ENCODE results near the gene BACH2. TPM values are rescaled to one million over a fixed set of nuclear protein-coding genes. Genes with fewer than 3 reads are reported as not detected.

Gene BACH2
- total RNA-seq, 1 experiment from 2014 or later = 3.3 TPM

DNA sequence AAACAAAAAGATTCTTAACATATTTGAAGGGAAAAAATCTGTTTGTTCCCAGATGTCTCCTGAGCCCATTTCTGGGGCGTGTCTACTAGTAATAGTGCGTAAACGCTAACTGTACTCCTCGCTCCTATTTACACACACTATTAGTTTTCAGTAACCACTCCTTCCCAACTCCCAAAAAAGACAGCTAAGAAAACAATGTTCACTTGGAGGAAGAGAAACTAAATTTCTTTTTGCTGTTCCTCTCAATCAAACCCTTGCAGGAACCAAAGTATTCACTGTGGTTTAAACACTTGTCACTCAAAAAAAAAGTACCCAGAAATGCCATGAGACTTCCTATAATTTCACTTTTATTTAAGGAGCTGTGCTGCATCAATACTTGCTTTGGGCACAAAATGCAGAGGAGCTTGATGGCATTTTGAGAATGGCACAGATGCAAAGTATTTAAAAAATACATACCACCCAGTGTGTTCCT is 118.2 kb downstream of the BACH2 start:
- ChIA-PET CTCF (no interaction called here), RAD21 (ENCODE audit: low non-redundant PET in 1 of 2, low total read pairs in 2 of 2, uncharacterized antibody in 2 of 2, unreplicated experiment in 2 of 2) (no interaction called here), POLR2A (no interaction called here)
- ATAC-seq (no peak), DNase-seq (ENCODE audit: low read depth, low spot score) (no peak)
- Histone ChIP-seq H3K9me2 (ENCODE audit: insufficient read depth) (no peaks in the 10 kb centered on the region), H3K9me3 (ENCODE audit: control insufficient read depth in 1 of 2, insufficient read depth in 1 of 2, low read depth in 1 of 2, low read length in 2 of 2) (no peaks in the 10 kb centered on the region), H3K4me3 (replicated peaks in 1 of 2; ENCODE audit: low read depth in 1 of 2, low read length in 2 of 2) (no peak overlapping the region), H4K20me1 (ENCODE audit: insufficient read depth) (no peaks in the 10 kb centered on the region), H3K36me3 (ENCODE audit: control insufficient read depth in 1 of 2, insufficient read depth in 2 of 2, low read length in 2 of 2) (no peaks in the 10 kb centered on the region), H3K4me1 (ENCODE audit: control insufficient read depth in 1 of 2, insufficient read depth in 2 of 2, low read length in 2 of 2) (peaks cover 0 to 4% of the 10 kb centered on the region in 2 experiments; a peak in 1 of 4 replicates), H3K79me2 (ENCODE audit: insufficient read depth, low read length) (no peaks in the 10 kb centered on the region), H3K9ac (ENCODE audit: low read length) (no peak overlapping the region), H3K27me3 (ENCODE audit: insufficient read depth, low read length) (no peaks in the 10 kb centered on the region), H2AFZ (ENCODE audit: low read depth, low read length, poor library complexity, severe bottlenecking) (no peak overlapping the region), H3K27ac (ENCODE audit: low read depth, low read length) (no peak overlapping the region), H3K4me2 (ENCODE audit: low read length) (no peak overlapping the region)
- TF ChIP-seq, protein P1, sequence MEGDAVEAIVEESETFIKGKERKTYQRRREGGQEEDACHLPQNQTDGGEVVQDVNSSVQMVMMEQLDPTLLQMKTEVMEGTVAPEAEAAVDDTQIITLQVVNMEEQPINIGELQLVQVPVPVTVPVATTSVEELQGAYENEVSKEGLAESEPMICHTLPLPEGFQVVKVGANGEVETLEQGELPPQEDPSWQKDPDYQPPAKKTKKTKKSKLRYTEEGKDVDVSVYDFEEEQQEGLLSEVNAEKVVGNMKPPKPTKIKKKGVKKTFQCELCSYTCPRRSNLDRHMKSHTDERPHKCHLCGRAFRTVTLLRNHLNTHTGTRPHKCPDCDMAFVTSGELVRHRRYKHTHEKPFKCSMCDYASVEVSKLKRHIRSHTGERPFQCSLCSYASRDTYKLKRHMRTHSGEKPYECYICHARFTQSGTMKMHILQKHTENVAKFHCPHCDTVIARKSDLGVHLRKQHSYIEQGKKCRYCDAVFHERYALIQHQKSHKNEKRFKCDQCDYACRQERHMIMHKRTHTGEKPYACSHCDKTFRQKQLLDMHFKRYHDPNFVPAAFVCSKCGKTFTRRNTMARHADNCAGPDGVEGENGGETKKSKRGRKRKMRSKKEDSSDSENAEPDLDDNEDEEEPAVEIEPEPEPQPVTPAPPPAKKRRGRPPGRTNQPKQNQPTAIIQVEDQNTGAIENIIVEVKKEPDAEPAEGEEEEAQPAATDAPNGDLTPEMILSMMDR (IDR thresholded peaks at IDR 0.05 in 2 of 3, conservative IDR thresholded peaks at IDR 0.05 in 1 of 3; ENCODE audit: borderline replicate concordance in 1 of 3, insufficient read depth in 1 of 3, low read depth in 2 of 3, low read length in 2 of 3) = no peak
- TF ChIP-seq EZH2phosphoT487 (IDR thresholded peaks at IDR 0.05; ENCODE audit: borderline replicate concordance) (no peak), TCF7L2 (IDR thresholded peaks at IDR 0.05; ENCODE audit: borderline replicate concordance, extremely low read depth, insufficient read depth, insufficient read length) (no peak), YY1 (IDR thresholded peaks at IDR 0.05; ENCODE audit: extremely low read depth, insufficient replicate concordance, low read depth, low read length) (no peak), JUND (IDR thresholded peaks at IDR 0.05) (no peak)
- BruUV-seq (replicated peaks) = no TSS peak
- intact Hi-C loops (cut with micrococcal nuclease) = loop anchor here (2.0 to 5.0 kb wide), 2 partner anchors 206 to 238 kb away; no protein-coding TSS in a partner anchor

Data from HCT116 (cell line).